Type B pancreatic cell (in vitro differentiated cells): ENCODE measurements around the gene PNLIPRP2. TPM values are rescaled to one million over a fixed set of nuclear protein-coding genes. Genes with fewer than 3 reads are reported as not detected.

ENCODE experiments used
- DNase-seq: peaks from one replicate; pipeline ENCODE4 v3.0.0; 2021; ENCODE audit warnings: mixed read lengths; ENCODE audit not compliant: unreplicated experiment; ENCODE audit errors: extremely low spot score
- H3K27ac Mint-ChIP-seq: 2 replicates; pipeline ENCODE4 v1.8.0; 2021; ENCODE audit warnings: mild to moderate bottlenecking, mixed read lengths
- H3K27me3 Mint-ChIP-seq: 2 replicates; pipeline ENCODE4 v1.8.0; 2021; ENCODE audit warnings: mixed read lengths
- H3K36me3 Mint-ChIP-seq: 2 replicates; pipeline ENCODE4 v1.8.0; 2021; ENCODE audit warnings: mixed read lengths
- H3K4me1 Mint-ChIP-seq: one replicate; pipeline ENCODE4 v1.8.0; 2021; ENCODE audit warnings: mixed read lengths; ENCODE audit not compliant: unreplicated experiment
- H3K4me3 Mint-ChIP-seq: 2 replicates; pipeline ENCODE4 v1.8.0; 2021; ENCODE audit warnings: mild to moderate bottlenecking, mixed read lengths
- H3K9me3 Mint-ChIP-seq: 2 replicates; pipeline ENCODE4 v1.8.0; 2021; ENCODE audit warnings: mixed read lengths
- total RNA-seq: library from RNA; stranded (reverse); gene quantifications from 2 replicates; pipeline ENCODE4 v1.2.1, GENCODE V29; 2021; ENCODE audit warnings: low replicate concordance
- TF ChIP-seq, protein P1 (sequence below): fragments of 200-600 bp; sonication (generic); conservative IDR thresholded peaks from 2 replicates; pipeline ENCODE4 v1.5.0; 2021; ENCODE audit warnings: antibody characterized with exemption, mild to moderate bottlenecking

Gene PNLIPRP2
- total RNA-seq, 1 donor from 2014 or later, result 1.2 TPM

DNA sequence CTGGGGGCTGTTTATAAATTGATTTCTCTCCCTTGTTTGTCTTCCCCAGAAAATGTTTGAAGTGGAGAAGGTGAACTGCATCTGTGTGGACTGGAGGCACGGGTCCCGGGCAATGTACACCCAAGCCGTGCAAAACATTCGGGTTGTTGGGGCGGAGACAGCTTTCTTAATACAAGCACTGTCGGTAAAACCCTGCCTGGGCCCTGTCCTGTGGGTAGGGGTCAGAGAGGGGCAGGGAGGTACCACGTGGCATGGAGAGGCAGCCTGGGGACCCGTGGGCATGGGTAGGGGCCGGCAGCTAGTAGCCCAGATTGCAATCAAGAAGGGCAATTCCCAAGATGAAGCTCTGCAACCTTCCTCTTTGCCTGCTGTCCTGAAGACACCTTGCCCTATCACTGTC, 6.1 kb downstream of the PNLIPRP2 start:
- TF ChIP-seq, protein P1, sequence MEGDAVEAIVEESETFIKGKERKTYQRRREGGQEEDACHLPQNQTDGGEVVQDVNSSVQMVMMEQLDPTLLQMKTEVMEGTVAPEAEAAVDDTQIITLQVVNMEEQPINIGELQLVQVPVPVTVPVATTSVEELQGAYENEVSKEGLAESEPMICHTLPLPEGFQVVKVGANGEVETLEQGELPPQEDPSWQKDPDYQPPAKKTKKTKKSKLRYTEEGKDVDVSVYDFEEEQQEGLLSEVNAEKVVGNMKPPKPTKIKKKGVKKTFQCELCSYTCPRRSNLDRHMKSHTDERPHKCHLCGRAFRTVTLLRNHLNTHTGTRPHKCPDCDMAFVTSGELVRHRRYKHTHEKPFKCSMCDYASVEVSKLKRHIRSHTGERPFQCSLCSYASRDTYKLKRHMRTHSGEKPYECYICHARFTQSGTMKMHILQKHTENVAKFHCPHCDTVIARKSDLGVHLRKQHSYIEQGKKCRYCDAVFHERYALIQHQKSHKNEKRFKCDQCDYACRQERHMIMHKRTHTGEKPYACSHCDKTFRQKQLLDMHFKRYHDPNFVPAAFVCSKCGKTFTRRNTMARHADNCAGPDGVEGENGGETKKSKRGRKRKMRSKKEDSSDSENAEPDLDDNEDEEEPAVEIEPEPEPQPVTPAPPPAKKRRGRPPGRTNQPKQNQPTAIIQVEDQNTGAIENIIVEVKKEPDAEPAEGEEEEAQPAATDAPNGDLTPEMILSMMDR, result no peak

DNA sequence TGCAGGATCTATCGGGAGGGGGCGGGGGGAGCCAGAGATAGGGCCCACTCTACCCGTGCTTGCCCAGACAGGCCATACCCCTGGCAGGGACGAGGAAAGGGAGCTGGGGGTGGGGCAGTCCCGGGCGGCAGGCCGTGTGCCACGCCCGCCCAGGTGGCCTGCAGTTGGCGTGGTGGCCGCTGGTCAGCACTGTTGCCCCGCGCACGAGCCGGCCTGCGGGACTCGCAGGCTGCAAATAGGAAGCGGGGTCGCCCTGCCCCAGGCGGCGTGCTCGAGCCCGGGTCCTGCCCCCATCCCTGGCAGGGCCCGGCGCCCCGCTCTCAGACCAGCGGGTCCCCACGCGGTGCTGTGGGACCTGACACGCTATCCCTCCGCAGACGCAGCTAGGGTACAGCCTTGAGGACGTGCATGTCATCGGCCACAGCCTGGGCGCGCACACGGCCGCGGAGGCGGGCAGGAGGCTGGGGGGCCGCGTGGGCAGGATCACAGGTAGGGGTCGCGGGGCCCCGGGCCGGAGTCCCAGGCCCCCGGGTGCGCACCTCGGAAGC, 6.7 kb downstream of the PNLIPRP2 start:
- no peak overlapping the region for H3K27ac Mint-ChIP-seq
- H3K4me1 Mint-ChIP-seq, result no peaks in the 10 kb centered on the region
- H3K27me3 Mint-ChIP-seq, result peaks cover 41% of the 10 kb centered on the region
- H3K4me3 Mint-ChIP-seq, result no peak overlapping the region
- TF ChIP-seq, protein P1, result peak; percentile 79
- no peak for DNase-seq
- no peaks in the 10 kb centered on the region for H3K36me3 Mint-ChIP-seq
- no peaks in the 10 kb centered on the region for H3K9me3 Mint-ChIP-seq

More for the DNA sequence above, 6.1 kb downstream of the PNLIPRP2 start:
- H3K9me3 Mint-ChIP-seq, result no peaks in the 10 kb centered on the region
- no peak overlapping the region for H3K27ac Mint-ChIP-seq
- H3K4me1 Mint-ChIP-seq, result no peaks in the 10 kb centered on the region
- no peak for DNase-seq
- H3K36me3 Mint-ChIP-seq, result no peaks in the 10 kb centered on the region
- peaks cover 45% of the 10 kb centered on the region for H3K27me3 Mint-ChIP-seq
- H3K4me3 Mint-ChIP-seq, result peak overlapping the region; percentile 62

DNA sequence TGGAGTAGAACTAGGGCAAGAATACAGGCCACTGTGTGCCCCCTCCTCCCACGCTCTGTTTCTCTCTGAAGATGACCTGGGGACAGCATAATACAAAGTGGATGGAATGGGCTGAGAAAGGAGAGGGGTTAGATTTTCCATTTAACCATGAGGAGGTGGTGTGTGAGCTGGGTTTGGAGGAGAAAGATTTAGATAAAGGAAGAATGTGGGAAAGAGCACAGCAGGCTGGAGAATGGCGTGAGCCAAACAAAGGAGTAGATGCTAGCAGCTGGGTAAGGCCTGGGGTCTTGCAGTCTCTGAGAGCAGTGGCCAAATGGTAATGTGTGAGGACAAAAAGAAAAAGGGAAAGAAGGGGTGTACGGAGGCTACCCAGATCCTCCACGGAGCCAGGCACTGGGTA, 8.6 kb downstream of the PNLIPRP2 start:
- Mint-ChIP-seq H3K4me1 (no peaks in the 10 kb centered on the region), H3K27ac (no peak overlapping the region), H3K9me3 (no peaks in the 10 kb centered on the region), H3K36me3 (no peaks in the 10 kb centered on the region), H3K27me3 (peaks cover 36% of the 10 kb centered on the region), H3K4me3 (no peak overlapping the region)
- TF ChIP-seq, protein P1, result no peak
- no peak for DNase-seq

DNA sequence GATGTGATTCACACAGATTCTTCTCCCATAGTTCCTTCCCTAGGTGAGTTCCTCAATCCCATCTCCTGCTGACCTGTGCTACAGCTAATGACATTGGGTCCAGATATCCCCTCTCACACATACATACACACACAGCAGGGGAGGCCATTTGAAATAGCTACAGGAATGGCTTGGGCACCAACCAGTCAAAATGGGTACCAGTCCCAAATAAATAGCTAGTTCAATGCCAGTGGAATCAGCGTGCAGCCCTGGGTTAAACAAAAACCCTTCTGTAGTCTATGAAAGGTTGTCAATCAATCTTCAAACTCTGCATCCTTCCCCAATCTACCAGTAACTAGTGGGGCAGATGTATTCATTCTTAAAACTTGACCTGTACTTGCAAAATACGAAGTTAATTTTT, 9.3 kb downstream of the PNLIPRP2 start:
- no peaks in the 10 kb centered on the region for H3K36me3 Mint-ChIP-seq
- H3K4me1 Mint-ChIP-seq, result no peaks in the 10 kb centered on the region
- no peak overlapping the region for H3K27ac Mint-ChIP-seq
- H3K9me3 Mint-ChIP-seq, result no peaks in the 10 kb centered on the region
- TF ChIP-seq, protein P1, result no peak
- DNase-seq, result no peak
- H3K4me3 Mint-ChIP-seq, result no peak overlapping the region
- peaks cover 32% of the 10 kb centered on the region for H3K27me3 Mint-ChIP-seq

DNA sequence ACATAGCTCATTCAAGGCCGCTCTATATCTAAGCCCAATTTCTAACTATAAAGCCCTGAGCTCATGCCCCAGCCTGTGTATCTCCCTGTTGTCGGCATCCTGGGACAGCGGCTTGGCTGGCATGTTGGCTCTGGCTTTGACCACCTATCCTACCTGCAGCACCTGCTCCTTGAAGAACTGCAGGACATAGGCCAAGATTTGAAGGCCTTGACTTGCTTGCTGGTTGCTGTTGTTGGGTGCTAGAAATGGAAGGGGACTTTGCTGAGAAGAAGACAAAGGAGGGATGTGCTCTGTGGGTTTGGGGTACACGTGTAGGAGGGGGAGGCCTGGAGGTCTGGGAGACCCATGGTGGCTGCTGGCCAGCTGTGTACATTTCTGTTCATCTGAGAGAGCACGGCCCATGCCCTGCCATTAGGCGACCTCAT, 11.1 kb downstream of the PNLIPRP2 start:
- Mint-ChIP-seq H3K4me1 (no peaks in the 10 kb centered on the region), H3K9me3 (no peaks in the 10 kb centered on the region), H3K27me3 (peaks cover 19% of the 10 kb centered on the region), H3K4me3 (no peak overlapping the region), H3K36me3 (no peaks in the 10 kb centered on the region), H3K27ac (no peak overlapping the region)
- DNase-seq, result no peak
- TF ChIP-seq, protein P1, result no peak
